Adipose tissue (tissue), 3 donors: ENCODE results near the gene GALNTL6. TPM values are rescaled to one million over a fixed set of nuclear protein-coding genes. Genes with fewer than 3 reads are reported as not detected.
"Not testable (repeated sequence)": the region's sequence is repeated elsewhere in the genome, so short reads cannot be mapped to it uniquely, and the experiment has no call there.

Source experiments
- H3K27ac ChIP-seq: one replicate; pipeline ENCODE4 v1.5.1; 2013; ENCODE audit warnings: low read depth, low read length
- WGBS, 3 donors: extraction: QIAGEN DNeasy Blood & Tissue Kit; methylation state at CpG; one replicate each; pipeline ENCODE4 v1.1.7; 2013; 5-methylcytosine and 5-hydroxymethylcytosine counted together
- polyA plus RNA-seq, 3 donors: library from polyadenylated mRNA; stranded (reverse); fragments of 200-250 nt; gene quantifications; one replicate each; pipeline ENCODE4 v1.2.3, GENCODE V29; 2013
- donor health status: healthy with polysubstance abuse.
- donor health status: Bipolar disorder and iron deficiency.
- donor health status: healthy.

Gene GALNTL6
- polyA plus RNA-seq, 3 donors = 0.01 to 0.56 (median 0.10) TPM

- WGBS, 3 donors = 85 to 90% (median 87%) methylated on average over 6 of the region's 6 CpGs
- no peak overlapping the region for H3K27ac ChIP-seq
These were observed 1068.4 kb downstream of the GALNTL6 start for GRCh38 chr4:172881645-172882044.

GRCh38 chr4:172887358-172887757, 1074.2 kb downstream of the GALNTL6 start:
- not testable (repeated sequence) for H3K27ac ChIP-seq
- 92 to 97% (median 94%) methylated on average over 3 of the region's 3 CpGs for WGBS, 3 donors

- WGBS, 3 donors = 78 to 80% (median 78%) methylated on average over 2 of the region's 2 CpGs
- no peak overlapping the region for H3K27ac ChIP-seq
These were observed 1074.8 kb downstream of the GALNTL6 start for GRCh38 chr4:172887959-172888358.

GRCh38 chr4:172892300-172892699, 1079.1 kb downstream of the GALNTL6 start:
- 21 to 43% (median 40%) methylated on average over 4 of the region's 4 CpGs for WGBS, 3 donors
- H3K27ac ChIP-seq = no peak overlapping the region

GRCh38 chr4:172895699-172896098, 1082.5 kb downstream of the GALNTL6 start:
- 88 to 91% (median 91%) methylated on average over 3 of the region's 3 CpGs for WGBS, 3 donors
- no peak overlapping the region for H3K27ac ChIP-seq

GRCh38 chr4:172897046-172897445, 1083.8 kb downstream of the GALNTL6 start:
- 67 to 87% (median 76%) methylated on average over 3 of the region's 3 CpGs for WGBS, 3 donors
- H3K27ac ChIP-seq = no peak overlapping the region

- 33 to 94% (median 66%) methylated on average over 2 of the region's 2 CpGs for WGBS, 3 donors
- no peak overlapping the region for H3K27ac ChIP-seq
These were observed 1085.5 kb downstream of the GALNTL6 start for GRCh38 chr4:172898715-172899114.

- WGBS, 3 donors = 94 to 96% (median 95%) methylated on average over 4 of the region's 4 CpGs
These were observed 1086.7 kb downstream of the GALNTL6 start for GRCh38 chr4:172899861-172900260.

GRCh38 chr4:172900900-172901299, 1087.7 kb downstream of the GALNTL6 start:
- 42 to 48% (median 47%) methylated on average over 4 of the region's 4 CpGs for WGBS, 3 donors
- H3K27ac ChIP-seq = no peak overlapping the region

More at GRCh38 chr4:172899861-172900260, 1086.7 kb downstream of the GALNTL6 start:
- H3K27ac ChIP-seq = no peak overlapping the region

- H3K27ac ChIP-seq = not testable (repeated sequence)
- WGBS, 3 donors = 84 to 88% (median 87%) methylated on average over 8 of the region's 8 CpGs
These were observed 1099.3 kb downstream of the GALNTL6 start for GRCh38 chr4:172912468-172912867.

GRCh38 chr4:172917403-172917802, 1104.2 kb downstream of the GALNTL6 start:
- WGBS, 3 donors = 88 to 90% (median 88%) methylated on average over 3 of the region's 3 CpGs

GRCh38 chr4:172919269-172919668, 1106.1 kb downstream of the GALNTL6 start:
- H3K27ac ChIP-seq = no peak overlapping the region
- WGBS, 3 donors = 91 to 95% (median 92%) methylated on average over 5 of the region's 5 CpGs

More at GRCh38 chr4:172917403-172917802, 1104.2 kb downstream of the GALNTL6 start:
- H3K27ac ChIP-seq = not testable (repeated sequence)

GRCh38 chr4:172927096-172927814, 1114.1 kb downstream of the GALNTL6 start:
- no peak overlapping the region for H3K27ac ChIP-seq
- WGBS, 3 donors = 71 to 82% (median 76%) methylated on average over 5 of the region's 5 CpGs

GRCh38 chr4:172928347-172928746, 1115.1 kb downstream of the GALNTL6 start:
- H3K27ac ChIP-seq = no peak overlapping the region

GRCh38 chr4:172938072-172938829, 1125.0 kb downstream of the GALNTL6 start:
- WGBS, 3 donors = 59 to 70% (median 63%) methylated on average over 6 of the region's 6 CpGs
- H3K27ac ChIP-seq = no peak overlapping the region

GRCh38 chr4:172938870-172939269, 1125.7 kb downstream of the GALNTL6 start:
- no peak overlapping the region for H3K27ac ChIP-seq
- WGBS, 3 donors = 91 to 100% (median 97%) methylated on average over 1 of the region's 1 CpG

GRCh38 chr4:172942840-172943239, 1129.6 kb downstream of the GALNTL6 start:
- 47 to 80% (median 73%) methylated on average over 3 of the region's 3 CpGs for WGBS, 3 donors
- H3K27ac ChIP-seq = no peak overlapping the region

GRCh38 chr4:172945611-172946010, 1132.4 kb downstream of the GALNTL6 start:
- H3K27ac ChIP-seq = no peak overlapping the region

GRCh38 chr4:172946503-172946902, 1133.3 kb downstream of the GALNTL6 start:
- 36 to 83% (median 66%) methylated on average over 1 of the region's 1 CpG for WGBS, 3 donors
- H3K27ac ChIP-seq = no peak overlapping the region

- no peak overlapping the region for H3K27ac ChIP-seq
- WGBS, 3 donors = 32 to 53% (median 32%) methylated on average over 3 of the region's 3 CpGs
These were observed 1134.4 kb downstream of the GALNTL6 start for GRCh38 chr4:172947594-172947993.
